Gastrocnemius medialis (tissue), 4 donors: ENCODE measurements around the gene CNGA4.

Source experiments
- POLR2A ChIP-seq, 2 donors: fragments of 450-650 bp; IDR thresholded peaks; one replicate each; pipeline ENCODE4 v1.6.1; 2017; ENCODE audit warnings: antibody characterized with exemption in 2 of 2, mild to moderate bottlenecking in 2 of 2, moderate library complexity in 2 of 2
- TF ChIP-seq, protein P1 (sequence below), 5 experiments: fragments of 450-650 bp in 3 of 5; fragments of 200-600 bp in 2 of 5; sonication (generic) in 2 of 5; IDR thresholded peaks in 4 of 5; conservative IDR thresholded peaks in 1 of 5; 1 replicate in 4 of 5; 2 replicates in 1 of 5; pipeline ENCODE4 v1.5.1; 2016 to 2019; ENCODE audit warnings: antibody characterized with exemption in 5 of 5, mild to moderate bottlenecking in 3 of 5, moderate library complexity in 3 of 5

DNA sequence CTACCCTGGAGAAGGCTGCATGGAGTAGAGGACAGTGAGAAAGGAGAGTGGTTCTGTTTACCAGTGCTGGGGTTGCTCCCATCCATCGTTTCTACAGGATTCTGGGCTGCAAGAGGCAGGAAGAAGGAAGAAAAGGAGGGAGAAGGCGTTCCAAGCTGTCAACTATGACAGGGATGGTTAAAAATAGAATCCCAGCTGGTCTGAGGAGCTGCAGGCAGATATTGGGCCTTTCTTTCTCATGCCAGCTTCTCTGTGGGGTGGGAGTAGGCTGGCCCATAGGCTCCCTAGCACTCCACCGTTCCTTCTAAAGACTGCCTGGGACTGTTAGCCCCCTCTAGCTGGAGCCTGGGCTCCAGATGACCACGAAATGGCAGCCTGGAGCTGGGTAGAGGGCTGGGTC is 34.3 kb downstream of the CNGA4 start:
- no peak for TF ChIP-seq POLR2A (IDR thresholded peaks at IDR 0.05)
- TF ChIP-seq, protein P1, sequence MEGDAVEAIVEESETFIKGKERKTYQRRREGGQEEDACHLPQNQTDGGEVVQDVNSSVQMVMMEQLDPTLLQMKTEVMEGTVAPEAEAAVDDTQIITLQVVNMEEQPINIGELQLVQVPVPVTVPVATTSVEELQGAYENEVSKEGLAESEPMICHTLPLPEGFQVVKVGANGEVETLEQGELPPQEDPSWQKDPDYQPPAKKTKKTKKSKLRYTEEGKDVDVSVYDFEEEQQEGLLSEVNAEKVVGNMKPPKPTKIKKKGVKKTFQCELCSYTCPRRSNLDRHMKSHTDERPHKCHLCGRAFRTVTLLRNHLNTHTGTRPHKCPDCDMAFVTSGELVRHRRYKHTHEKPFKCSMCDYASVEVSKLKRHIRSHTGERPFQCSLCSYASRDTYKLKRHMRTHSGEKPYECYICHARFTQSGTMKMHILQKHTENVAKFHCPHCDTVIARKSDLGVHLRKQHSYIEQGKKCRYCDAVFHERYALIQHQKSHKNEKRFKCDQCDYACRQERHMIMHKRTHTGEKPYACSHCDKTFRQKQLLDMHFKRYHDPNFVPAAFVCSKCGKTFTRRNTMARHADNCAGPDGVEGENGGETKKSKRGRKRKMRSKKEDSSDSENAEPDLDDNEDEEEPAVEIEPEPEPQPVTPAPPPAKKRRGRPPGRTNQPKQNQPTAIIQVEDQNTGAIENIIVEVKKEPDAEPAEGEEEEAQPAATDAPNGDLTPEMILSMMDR (IDR thresholded peaks at IDR 0.05 in 4 of 5, conservative IDR thresholded peaks at IDR 0.05 in 1 of 5) = no peak
